GM18868 (cell line): ENCODE measurements around the gene PRLH.

Source experiments
- ATAC-seq: cut with Tn5 transposase; IDR thresholded peaks from one replicate; pipeline ENCODE4 v1.9.1; 2021; ENCODE audit warnings: mild to moderate bottlenecking, moderate library complexity; ENCODE audit not compliant: unreplicated experiment

The PRLH gene

GRCh38 chr2:237538901-237539300 lies 27.5 kb upstream of the PRLH start:
- no peak for ATAC-seq

DNA sequence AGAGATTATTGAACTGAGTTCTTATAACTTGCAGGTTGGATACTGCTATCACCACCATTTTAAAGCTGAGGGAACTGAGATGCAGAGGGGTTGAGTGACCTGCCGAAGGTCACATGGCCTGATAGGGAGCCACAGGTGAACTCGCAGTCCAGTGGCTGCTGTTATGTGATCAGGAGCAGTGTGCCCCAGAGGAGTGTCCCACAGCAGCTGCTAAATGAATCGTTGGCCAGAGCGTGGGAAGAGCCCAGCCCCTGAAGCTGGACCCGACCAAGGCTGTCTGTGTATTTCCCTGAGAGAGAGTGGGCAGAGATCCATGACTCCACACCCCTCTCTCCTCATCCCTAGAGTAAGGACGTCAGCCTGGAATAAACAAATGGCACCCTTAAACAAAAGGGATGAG lies 26.7 kb upstream of the PRLH start:
- ATAC-seq = no peak

DNA sequence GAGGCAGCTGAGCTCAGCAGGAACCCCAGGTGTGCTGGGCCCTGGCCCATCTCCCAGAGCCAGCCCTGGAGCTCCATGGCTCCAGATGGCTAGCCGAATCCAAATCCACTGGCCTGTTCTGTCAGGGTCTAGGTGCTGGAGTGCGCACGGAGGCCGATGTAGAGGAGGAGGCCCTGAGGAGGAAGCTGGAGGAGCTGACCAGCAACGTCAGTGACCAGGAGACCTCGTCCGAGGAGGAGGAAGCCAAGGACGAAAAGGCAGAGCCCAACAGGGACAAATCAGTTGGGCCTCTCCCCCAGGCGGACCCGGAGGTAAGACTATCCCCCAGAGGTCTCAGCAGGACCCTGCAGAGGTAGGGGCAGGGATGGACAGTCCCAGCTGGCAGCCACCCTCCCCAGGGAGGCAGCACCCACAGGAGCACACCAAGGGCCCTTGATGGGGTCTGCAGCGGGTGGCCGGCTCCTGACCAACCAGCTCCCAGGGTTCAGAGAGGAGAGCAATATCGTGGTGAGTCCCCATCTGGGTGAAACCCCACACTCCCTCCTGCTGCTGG lies 26.1 kb upstream of the PRLH start:
- no peak for ATAC-seq

DNA sequence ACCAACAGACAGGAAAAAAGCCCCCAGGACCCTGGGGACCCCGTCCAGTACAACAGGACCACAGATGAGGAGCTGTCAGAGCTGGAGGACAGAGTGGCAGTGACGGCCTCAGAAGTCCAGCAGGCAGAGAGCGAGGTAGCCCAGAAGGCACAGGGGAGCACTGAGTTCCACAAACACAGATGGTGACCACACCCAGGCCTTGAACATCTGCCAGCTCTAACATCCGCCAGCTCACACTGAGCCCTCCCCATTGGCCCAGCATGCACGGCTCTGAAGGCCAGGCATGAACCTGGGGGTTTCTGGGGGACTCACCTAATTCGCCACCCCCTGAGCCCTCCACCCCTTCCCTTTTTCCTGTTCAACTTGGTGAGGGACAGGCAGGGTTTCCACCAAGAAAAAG lies 25.6 kb upstream of the PRLH start:
- ATAC-seq = peak; percentile 62

- no peak for ATAC-seq
Measured at GRCh38 chr2:237541243-237541642, 25.1 kb upstream of the PRLH start.

DNA sequence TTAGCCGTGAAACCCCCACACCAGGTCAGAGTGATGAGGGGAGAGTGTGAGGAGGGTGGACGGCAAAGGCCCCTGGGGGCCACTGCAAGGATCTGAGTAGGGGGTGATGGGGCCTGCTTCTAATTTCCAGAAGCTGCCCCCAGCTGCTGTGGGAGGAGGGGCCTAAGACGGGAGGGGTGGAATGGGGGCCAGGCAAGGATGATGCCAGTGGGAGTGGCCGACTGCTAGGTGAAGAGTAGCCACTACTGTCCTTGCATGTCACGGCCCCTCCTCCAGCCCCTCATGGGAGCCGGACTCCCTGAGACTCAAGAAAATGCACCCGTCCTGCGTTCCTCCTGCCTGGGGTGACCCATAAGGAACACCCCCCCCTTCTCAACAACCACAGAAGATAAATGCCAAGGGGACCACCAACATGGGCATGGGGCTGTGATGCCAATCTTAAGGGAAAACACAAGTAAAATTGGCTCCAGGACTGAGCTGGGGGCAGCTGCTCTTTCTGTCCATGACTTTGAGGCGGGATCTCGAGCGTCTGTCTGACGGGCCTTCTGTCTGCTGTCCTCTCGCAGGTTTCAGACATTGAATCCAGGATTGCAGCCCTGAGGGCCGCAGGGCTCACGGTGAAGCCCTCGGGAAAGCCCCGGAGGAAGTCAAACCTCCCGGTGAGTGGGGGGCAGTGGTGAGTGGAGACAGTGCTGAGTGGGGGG lies 24.2 kb upstream of the PRLH start:
- ATAC-seq = no peak

DNA sequence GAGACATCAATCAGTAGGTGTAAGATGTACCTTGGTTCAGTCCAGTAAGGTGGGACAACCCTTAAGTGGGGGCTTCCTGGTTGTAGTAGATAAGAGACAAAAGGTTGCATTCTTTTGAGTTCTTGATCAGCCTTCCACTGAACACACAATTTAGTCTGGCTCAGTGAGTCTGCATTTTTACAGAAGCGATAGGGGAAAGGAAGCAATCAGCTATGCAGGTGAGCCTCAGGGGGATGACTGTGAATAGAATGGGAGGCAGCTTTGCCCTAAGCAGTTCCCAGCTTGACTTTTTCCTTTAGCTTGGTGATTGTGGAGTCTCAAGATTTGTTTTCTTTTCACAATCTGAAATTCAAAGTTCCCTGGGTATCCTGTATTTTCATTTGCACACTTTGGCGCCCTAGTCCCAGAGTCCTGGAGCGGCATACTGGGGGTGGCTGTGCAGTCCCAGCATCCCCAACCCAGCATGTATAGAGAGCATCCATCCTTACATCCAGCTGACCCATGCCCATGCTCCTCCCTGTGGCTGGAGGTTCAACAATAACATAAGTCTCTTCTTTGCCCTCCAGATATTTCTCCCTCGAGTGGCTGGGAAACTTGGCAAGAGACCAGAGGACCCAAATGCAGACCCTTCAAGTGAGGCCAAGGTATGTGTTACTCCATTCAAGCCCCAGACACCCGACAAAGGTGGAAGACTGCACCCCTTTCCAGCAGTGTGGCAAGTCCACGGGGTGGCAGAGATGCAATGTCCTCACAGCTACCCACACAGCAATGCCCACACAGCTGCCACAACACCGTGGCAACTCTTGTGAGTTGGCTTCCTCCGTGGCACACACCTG lies 20.1 kb upstream of the PRLH start:
- ATAC-seq = no peak

- no peak for ATAC-seq
Measured at GRCh38 chr2:237546876-237547395, 19.4 kb upstream of the PRLH start.

DNA sequence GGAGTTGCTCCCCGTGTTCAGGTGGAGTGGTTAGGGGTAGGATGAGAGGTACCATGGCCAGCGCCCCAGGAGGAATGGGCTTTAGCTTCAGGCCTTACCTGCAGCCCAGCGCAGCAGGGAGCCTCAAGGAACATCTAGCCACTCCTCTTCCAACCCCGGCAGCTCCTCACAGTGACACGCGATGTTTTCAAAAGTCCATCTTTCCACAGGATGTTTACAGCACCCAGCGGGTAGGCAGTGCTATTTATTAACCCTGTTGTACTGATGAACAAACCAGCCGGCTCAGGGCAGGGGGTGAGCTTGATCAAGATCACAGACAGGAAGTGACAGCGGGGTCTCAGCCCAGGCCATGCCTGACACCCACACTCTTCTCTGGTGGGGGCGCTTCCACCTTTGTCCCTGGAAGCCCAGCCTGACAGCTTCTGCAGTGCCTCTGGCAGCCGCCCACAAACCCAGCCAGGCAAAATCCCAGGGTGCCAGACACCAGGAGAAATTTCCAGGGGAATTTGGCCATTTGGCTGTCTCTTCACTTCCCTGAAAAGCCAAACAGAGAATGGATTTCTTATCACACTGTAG lies 18.4 kb upstream of the PRLH start:
- no peak for ATAC-seq

DNA sequence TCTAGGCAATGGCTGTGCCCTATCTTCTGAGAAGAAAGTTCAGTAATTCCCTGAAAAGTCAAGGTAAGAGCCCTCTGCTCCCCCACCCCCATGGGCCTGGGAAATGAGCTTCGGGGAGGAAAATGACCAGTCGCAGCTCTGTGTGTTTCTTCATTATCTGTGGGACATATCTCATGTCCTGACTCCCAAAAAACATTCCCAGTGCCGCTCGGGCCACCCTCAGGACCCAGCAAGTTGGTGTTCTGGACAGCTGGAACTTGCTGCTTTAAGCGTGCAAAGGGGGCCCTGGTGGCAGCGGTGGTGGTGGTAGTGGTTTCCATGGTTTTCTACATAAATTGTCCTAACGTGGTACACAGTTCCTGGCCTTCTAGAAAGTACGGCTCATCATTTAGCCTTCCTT lies 17.2 kb upstream of the PRLH start:
- no peak for ATAC-seq

GRCh38 chr2:237549643-237550415 lies 16.5 kb upstream of the PRLH start:
- ATAC-seq = no peak

GRCh38 chr2:237551071-237551574 lies 15.3 kb upstream of the PRLH start:
- ATAC-seq = no peak

- no peak for ATAC-seq
Measured at GRCh38 chr2:237552908-237553307, 13.5 kb upstream of the PRLH start.

GRCh38 chr2:237553948-237554347 lies 12.4 kb upstream of the PRLH start:
- ATAC-seq = no peak

- ATAC-seq = no peak
Measured at GRCh38 chr2:237555560-237555959, 10.8 kb upstream of the PRLH start.

DNA sequence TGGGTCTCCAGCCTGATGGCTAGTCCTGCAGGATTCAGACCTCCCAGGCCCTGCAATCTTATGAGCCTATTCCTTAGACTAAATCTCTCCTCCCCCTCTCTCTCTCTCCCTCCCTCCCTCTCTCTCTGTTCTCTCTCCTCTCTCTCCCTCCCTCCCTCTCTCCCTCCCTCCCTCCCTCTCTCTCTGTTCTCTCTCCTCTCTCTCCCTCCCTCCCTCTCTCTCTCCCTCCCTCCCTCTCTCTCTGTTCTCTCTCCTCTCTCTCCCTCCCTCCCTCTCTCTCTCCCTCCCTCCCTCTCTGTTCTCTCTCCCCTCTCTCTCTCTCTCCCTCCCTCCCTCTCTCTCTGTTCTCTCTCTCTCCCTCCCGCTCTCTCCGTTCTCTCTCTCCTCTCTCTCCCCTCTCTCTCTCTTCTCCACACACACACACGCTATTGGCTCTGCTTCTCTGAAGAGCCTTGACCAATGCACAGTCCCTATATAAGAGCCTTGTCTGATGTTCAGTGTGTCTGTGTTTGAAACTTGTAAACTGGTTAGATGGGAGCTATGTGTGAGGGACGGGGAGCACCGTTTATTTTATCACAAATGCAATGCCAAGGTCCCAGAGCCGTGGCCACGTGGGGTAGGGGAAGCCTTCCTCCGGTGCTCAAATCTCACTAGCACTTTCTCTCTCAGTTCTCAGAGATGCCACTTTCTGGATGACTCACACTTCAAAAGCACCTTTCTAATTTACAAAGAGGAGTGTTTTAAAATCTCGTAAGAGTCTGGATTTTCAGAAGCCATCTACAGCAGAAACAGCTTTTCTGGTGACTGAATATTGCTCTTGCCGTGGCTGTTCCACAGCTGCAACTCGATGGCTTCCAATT lies 9.4 kb upstream of the PRLH start:
- ATAC-seq = peak; percentile 96

GRCh38 chr2:237557633-237558015 lies 8.8 kb upstream of the PRLH start:
- peak; percentile 23 for ATAC-seq

GRCh38 chr2:237558961-237559641 lies 7.3 kb upstream of the PRLH start:
- ATAC-seq = no peak

DNA sequence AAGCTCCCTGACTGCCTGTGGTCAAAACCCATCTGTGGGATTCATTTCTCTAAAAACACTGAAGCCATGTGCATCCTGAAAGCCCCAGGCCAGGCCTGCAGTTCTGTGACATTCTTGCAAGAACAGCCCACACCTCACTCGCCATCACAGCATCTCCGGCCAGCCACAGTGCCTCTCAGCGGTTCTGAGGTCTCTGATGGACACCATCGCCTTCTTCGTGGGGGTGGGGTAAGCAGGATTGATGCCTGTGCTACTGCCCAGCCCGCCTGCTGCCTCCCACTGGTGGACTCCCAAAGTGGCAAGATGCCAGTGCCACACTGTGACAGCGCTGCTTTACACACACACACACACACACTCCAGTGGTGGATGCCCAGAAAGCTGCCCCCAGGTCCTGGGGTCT lies 5.2 kb upstream of the PRLH start:
- ATAC-seq = no peak
